Measurements from ENCODE around the gene PRKAR1B.

PRKAR1B gene

GRCh38 chr7:500521-501420 lies 226.3 kb downstream of the PRKAR1B start:
- DNase-seq (ENCODE audit: low read depth) = no peak
- H3K4me3 ChIP-seq (ENCODE audit: low read depth, low read length) = no peak overlapping the region

- no peak overlapping the region for H3K4me3 ChIP-seq (ENCODE audit: low read depth, low read length)
- DNase-seq (ENCODE audit: low read depth) = no peak
These were observed 227.1 kb downstream of the PRKAR1B start for GRCh38 chr7:499853-500485.

All from skeletal muscle cell (primary cell).